Measurements from ENCODE around the gene SUCNR1. TPM values are rescaled to one million over a fixed set of nuclear protein-coding genes. Genes with fewer than 3 reads are reported as not detected.

Gene SUCNR1
- total RNA-seq, 1 experiment from 2014 or later: not detected

DNA sequence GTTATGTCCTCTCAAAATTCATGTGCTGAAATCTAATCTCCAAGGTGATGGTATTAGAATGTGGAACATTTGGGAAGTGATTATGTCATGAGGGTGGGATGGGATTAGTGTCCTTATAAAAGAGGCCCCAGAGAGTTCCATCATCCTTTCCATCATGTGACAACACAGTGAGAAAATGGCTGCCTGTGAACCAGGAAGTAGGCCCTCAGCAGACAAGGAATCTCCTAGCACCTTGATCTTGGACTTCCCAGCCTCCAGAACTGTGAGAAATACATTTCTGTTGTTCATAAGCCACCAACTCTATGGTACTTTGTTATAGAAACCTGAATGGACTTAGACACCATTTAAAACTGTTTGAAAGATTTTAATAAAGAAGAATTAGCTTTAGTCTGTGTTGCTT lies 20.8 kb downstream of the SUCNR1 start:
- H2BK12ac ChIP-seq (ENCODE audit: insufficient read length, low read depth, low read length): no peak overlapping the region
- H3K27ac ChIP-seq (ENCODE audit: insufficient read length, low read depth, low read length): no peak overlapping the region
- no peak overlapping the region for H3T11ph ChIP-seq (ENCODE audit: low read length)
- no peak overlapping the region for H2BK15ac ChIP-seq (ENCODE audit: low read depth, low read length)
- no peak overlapping the region for H3K4me2 ChIP-seq (ENCODE audit: insufficient read depth, insufficient read length, low read length)
- no peak overlapping the region for H3K56ac ChIP-seq (ENCODE audit: insufficient read length, low read depth, low read length)
- Mint-ChIP-seq H3K36me3 (ENCODE audit: insufficient read depth in 1 of 3, low read depth in 3 of 3) (no peaks in the 10 kb centered on the region; a peak in 1 of 7 replicates), H3K9me3 (peaks cover 0 to 3% of the 10 kb centered on the region in 2 experiments; a peak in 1 of 5 replicates), H3K4me1 (peaks cover 13 to 17% of the 10 kb centered on the region in 2 experiments), H3K27me3 (ENCODE audit: low read depth) (peaks cover 6% of the 10 kb centered on the region), H3K4me3 (no peak overlapping the region), H3K27ac (no peak overlapping the region)
- H4K91ac ChIP-seq (ENCODE audit: insufficient read length, low read depth, low read length): no peak overlapping the region
- H3K9me3 ChIP-seq (ENCODE audit: control insufficient read depth, low read depth, low read length): no peaks in the 10 kb centered on the region
- no peak overlapping the region for H3K14ac ChIP-seq (ENCODE audit: insufficient read depth, low read length)
- H2BK20ac ChIP-seq (ENCODE audit: low read depth, low read length, poor library complexity, severe bottlenecking): no peak overlapping the region
- H3K18ac ChIP-seq (ENCODE audit: insufficient read length, low read depth, low read length): no peak overlapping the region
- no peak overlapping the region for H3K23ac ChIP-seq (ENCODE audit: insufficient read length, low read depth, low read length)
- H3K4me1 ChIP-seq (ENCODE audit: insufficient read depth, low read length): no peaks in the 10 kb centered on the region
- no peak overlapping the region for H3K9ac ChIP-seq (ENCODE audit: extremely low read depth, insufficient read length, low read length)
- H3K27me3 ChIP-seq (ENCODE audit: insufficient read depth, low read length): no peaks in the 10 kb centered on the region
- H2BK5ac ChIP-seq (ENCODE audit: insufficient read length, low read length): no peak overlapping the region
- no peaks in the 10 kb centered on the region for H3K79me1 ChIP-seq (ENCODE audit: insufficient read depth, low read depth, low read length, poor library complexity, severe bottlenecking)
- no peak for DNase-seq
- H3K4ac ChIP-seq (ENCODE audit: low read depth, low read length): no peak overlapping the region
- H2AFZ ChIP-seq (ENCODE audit: low read length): no peak overlapping the region
- TF ChIP-seq, protein P1, sequence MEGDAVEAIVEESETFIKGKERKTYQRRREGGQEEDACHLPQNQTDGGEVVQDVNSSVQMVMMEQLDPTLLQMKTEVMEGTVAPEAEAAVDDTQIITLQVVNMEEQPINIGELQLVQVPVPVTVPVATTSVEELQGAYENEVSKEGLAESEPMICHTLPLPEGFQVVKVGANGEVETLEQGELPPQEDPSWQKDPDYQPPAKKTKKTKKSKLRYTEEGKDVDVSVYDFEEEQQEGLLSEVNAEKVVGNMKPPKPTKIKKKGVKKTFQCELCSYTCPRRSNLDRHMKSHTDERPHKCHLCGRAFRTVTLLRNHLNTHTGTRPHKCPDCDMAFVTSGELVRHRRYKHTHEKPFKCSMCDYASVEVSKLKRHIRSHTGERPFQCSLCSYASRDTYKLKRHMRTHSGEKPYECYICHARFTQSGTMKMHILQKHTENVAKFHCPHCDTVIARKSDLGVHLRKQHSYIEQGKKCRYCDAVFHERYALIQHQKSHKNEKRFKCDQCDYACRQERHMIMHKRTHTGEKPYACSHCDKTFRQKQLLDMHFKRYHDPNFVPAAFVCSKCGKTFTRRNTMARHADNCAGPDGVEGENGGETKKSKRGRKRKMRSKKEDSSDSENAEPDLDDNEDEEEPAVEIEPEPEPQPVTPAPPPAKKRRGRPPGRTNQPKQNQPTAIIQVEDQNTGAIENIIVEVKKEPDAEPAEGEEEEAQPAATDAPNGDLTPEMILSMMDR (conservative IDR thresholded peaks at IDR 0.05): no peak
- no peak overlapping the region for H4K8ac ChIP-seq (replicated peaks; ENCODE audit: insufficient read length, low read depth, low read length)
- H2BK120ac ChIP-seq (ENCODE audit: low read depth, low read length, poor library complexity, severe bottlenecking): no peak overlapping the region
- no peaks in the 10 kb centered on the region for H4K20me1 ChIP-seq (ENCODE audit: control insufficient read depth, insufficient read depth, insufficient read length)
- no peaks in the 10 kb centered on the region for H3K79me2 ChIP-seq (ENCODE audit: insufficient read depth, low read length)
- no peak overlapping the region for H2AK5ac ChIP-seq (ENCODE audit: insufficient read length, low read length)
- no peak overlapping the region for H4K5ac ChIP-seq (ENCODE audit: insufficient read length, low read depth, low read length)
- H3K23me2 ChIP-seq (ENCODE audit: insufficient read length, low read depth, low read length, poor library complexity, severe bottlenecking): no peaks in the 10 kb centered on the region

All from H9 (cell line).